Keratinocyte (primary cell): ENCODE measurements around the gene CIAPIN1. TPM values are rescaled to one million over a fixed set of nuclear protein-coding genes. Genes with fewer than 3 reads are reported as not detected.
A peak's percentile ranks its signal among the peaks of the same experiment; 100 is the strongest.

Experiments
- DNase-seq: peaks from one replicate; pipeline ENCODE4 v3.0.0-alpha.2; 2011; ENCODE audit warnings: low read depth, missing footprints, low spot score
- FAIRE-seq: peaks from 2 replicates; lab custom pipeline; 2011; peaks lifted over from hg19 to GRCh38; lab: Jason Lieb, UNC
- H2AFZ ChIP-seq: 2 replicates; pipeline ENCODE4 v1.6.0; 2012; ENCODE audit warnings: low read length, control low read depth, inconsistent platforms; ENCODE audit not compliant: control insufficient read depth
- H3K27ac ChIP-seq: 2 replicates; pipeline ENCODE4 v1.5.1; 2011; ENCODE audit warnings: low read length; ENCODE audit not compliant: control insufficient read depth, insufficient read depth
- H3K27me3 ChIP-seq: 3 replicates; pipeline ENCODE4 v1.6.0; 2011; ENCODE audit warnings: low read length; ENCODE audit not compliant: control insufficient read depth, insufficient read depth; ENCODE audit errors: extremely low read depth
- H3K36me3 ChIP-seq, 2 experiments: 2 replicates in 1 of 2; 3 replicates in 1 of 2; pipeline ENCODE4 v1.5.1; 2011; ENCODE audit warnings: low read length in 2 of 2, mild to moderate bottlenecking in 1 of 2; ENCODE audit not compliant: control insufficient read depth in 2 of 2, insufficient read depth in 2 of 2; ENCODE audit errors: extremely low read depth in 1 of 2
- H3K4me1 ChIP-seq: 3 replicates; pipeline ENCODE4 v1.5.1; 2011; ENCODE audit warnings: low read length; ENCODE audit not compliant: control insufficient read depth, insufficient read depth; ENCODE audit errors: extremely low read depth
- H3K4me2 ChIP-seq: 3 replicates; pipeline ENCODE4 v1.6.0; 2011; ENCODE audit warnings: low read depth, low read length; ENCODE audit not compliant: control insufficient read depth, insufficient read depth; ENCODE audit errors: extremely low read depth
- H3K4me3 ChIP-seq, 3 experiments: fragments of 200-600 bp in 1 of 3; sonication (generic) in 1 of 3; 2 replicates in 2 of 3; 3 replicates in 1 of 3; pipeline ENCODE4 v1.5.1; 2011 to 2016; ENCODE audit warnings: low read length in 3 of 3, mild to moderate bottlenecking in 3 of 3, control low read depth in 2 of 3, inconsistent platforms in 1 of 3, low read depth in 1 of 3, mixed read lengths in 1 of 3, mixed run types in 1 of 3, moderate library complexity in 1 of 3; ENCODE audit not compliant: control insufficient read depth in 2 of 3, insufficient read depth in 2 of 3; ENCODE audit errors: extremely low read depth in 1 of 3
- H3K79me2 ChIP-seq: 2 replicates; pipeline ENCODE4 v1.6.0; 2012; ENCODE audit warnings: low read length; ENCODE audit not compliant: control insufficient read depth, insufficient read depth
- H3K9ac ChIP-seq: 3 replicates; pipeline ENCODE4 v1.6.0; 2011; ENCODE audit warnings: low read length; ENCODE audit not compliant: control insufficient read depth, insufficient read depth; ENCODE audit errors: extremely low read depth
- H3K9me1 ChIP-seq: 3 replicates; pipeline ENCODE4 v1.6.0; 2011; ENCODE audit warnings: low read length; ENCODE audit not compliant: control insufficient read depth, insufficient read depth; ENCODE audit errors: extremely low read depth
- H3K9me3 ChIP-seq: 2 replicates; pipeline ENCODE4 v1.5.1; 2012; ENCODE audit warnings: low read depth, low read length; ENCODE audit not compliant: control insufficient read depth
- H4K20me1 ChIP-seq: 3 replicates; pipeline ENCODE4 v1.6.0; 2011; ENCODE audit warnings: low read length; ENCODE audit not compliant: control insufficient read depth, insufficient read depth; ENCODE audit errors: extremely low read depth
- CTCF ChIP-seq, 3 experiments: IDR thresholded peaks in 1 of 3; conservative IDR thresholded peaks in 1 of 3; optimal IDR thresholded peaks in 1 of 3; 2 replicates in 2 of 3; 3 replicates in 1 of 3; pipeline versions ENCODE3 to v1.5.1; 2011; ENCODE audit warnings: low read length in 3 of 3, mild to moderate bottlenecking in 3 of 3, moderate library complexity in 2 of 3, control low read depth in 1 of 3, inconsistent platforms in 1 of 3; ENCODE audit not compliant: insufficient read depth in 2 of 3; ENCODE audit errors: extremely low read depth in 1 of 3
- EZH2 ChIP-seq: IDR thresholded peaks from one replicate; pipeline ENCODE4 v1.6.1; 2012; ENCODE audit warnings: inconsistent platforms, mild to moderate bottlenecking, low read length, moderate library complexity
- dilution Hi-C: fragments of 300-500 bp; cut with MboI; formaldehyde crosslinking; loops from one replicate; pipeline ENCODE4 v1.7.0; 2020; ENCODE audit warnings: low sequenced_read_pairs; ENCODE audit not compliant: extremely low pct_ligation_motif_present
- polyA plus RNA-seq, 5 experiments: library from polyadenylated mRNA; depleted of rRNA in 3 of 5; stranded (reverse) in 3 of 5; stranded (forward) in 1 of 5; unstranded in 1 of 5; fragments of >200 nt; gene quantifications; 1 replicate in 1 of 5; 2 replicates in 3 of 5; 3 replicates in 1 of 5; pipeline versions ENCODE4 v1.2.1 to v1.2.3, GENCODE V29; 2011 to 2012; ENCODE audit warnings: missing spikeins in 2 of 5, low read depth in 1 of 5, low replicate concordance in 1 of 5

Gene CIAPIN1
- polyA plus RNA-seq, 1 donor (not counting 4 experiments of a cell fraction or from before 2014, with no cell fraction given): 75.4 TPM

GRCh38 chr16:57411362-57411976 lies 35.7 kb downstream of the CIAPIN1 start:
- Histone ChIP-seq H3K27ac (no peak overlapping the region), H3K4me1 (peaks cover 8% of the 10 kb centered on the region), H2AFZ (no peak overlapping the region), H3K9me1 (no peaks in the 10 kb centered on the region), H3K4me2 (no peak overlapping the region), H3K79me2 (no peaks in the 10 kb centered on the region), H4K20me1 (no peaks in the 10 kb centered on the region), H3K9ac (no peak overlapping the region), H3K36me3 (no peaks in the 10 kb centered on the region), H3K4me3 (no peak overlapping the region), H3K9me3 (peaks cover 1% of the 10 kb centered on the region), H3K27me3 (peaks cover 14% of the 10 kb centered on the region)
- FAIRE-seq (no peak), DNase-seq (no peak)
- TF ChIP-seq CTCF (optimal IDR thresholded peaks at IDR 0.05 in 1 of 3, IDR thresholded peaks at IDR 0.05 in 1 of 3, conservative IDR thresholded peaks at IDR 0.05 in 1 of 3; ENCODE audit: extremely low read depth in 1 of 3, insufficient read depth in 2 of 3, low read length in 3 of 3) (no peak), EZH2 (no peak)
- dilution Hi-C loops: loop anchor here (10.0 kb wide), 1 partner anchor 67 kb away; no protein-coding TSS in a partner anchor

- DNase-seq: no peak
- FAIRE-seq: peak; percentile 51
- H3K9me1 ChIP-seq: no peaks in the 10 kb centered on the region
- peaks cover 11% of the 10 kb centered on the region for H3K4me1 ChIP-seq
- H3K27ac ChIP-seq: no peak overlapping the region
- H3K36me3 ChIP-seq: no peaks in the 10 kb centered on the region
- H3K9me3 ChIP-seq: peaks cover 1% of the 10 kb centered on the region
- H3K4me3 ChIP-seq: no peak overlapping the region
- peak overlapping the region; percentile 16 for H3K4me2 ChIP-seq
- no peak overlapping the region for H2AFZ ChIP-seq
- no peak for TF ChIP-seq EZH2
- TF ChIP-seq CTCF (optimal IDR thresholded peaks at IDR 0.05 in 1 of 3, IDR thresholded peaks at IDR 0.05 in 1 of 3, conservative IDR thresholded peaks at IDR 0.05 in 1 of 3; ENCODE audit: extremely low read depth in 1 of 3, insufficient read depth in 2 of 3, low read length in 3 of 3): peak in 1 of 3 experiments; percentile 34
- H4K20me1 ChIP-seq: no peaks in the 10 kb centered on the region
- dilution Hi-C loops: loop anchor here (10.0 kb wide), 1 partner anchor 65 kb away; no protein-coding TSS in a partner anchor
- peaks cover 19% of the 10 kb centered on the region for H3K27me3 ChIP-seq
- no peak overlapping the region for H3K9ac ChIP-seq
- no peaks in the 10 kb centered on the region for H3K79me2 ChIP-seq
Measured at GRCh38 chr16:57409870-57410587, 37.2 kb downstream of the CIAPIN1 start.
